Cortex of kidney (tissue), 1 donor: ENCODE data around the gene CAMK1D.
"Not testable (repeated sequence)": the region's sequence is repeated elsewhere in the genome, so short reads cannot be mapped to it uniquely, and the experiment has no call there.

ENCODE experiments used
- DNase-seq: peaks from one replicate; lab custom pipeline; 2025; lab: John Stamatoyannopoulos, UW

The CAMK1D gene

GRCh38 chr10:12430406-12430982, 81.1 kb downstream of the CAMK1D start:
- no peak for DNase-seq

GRCh38 chr10:12431151-12432101, 82.1 kb downstream of the CAMK1D start:
- DNase-seq: no peak

- no peak for DNase-seq
Measured at GRCh38 chr10:12432402-12433189, 83.2 kb downstream of the CAMK1D start.

- DNase-seq: no peak
Measured at GRCh38 chr10:12434277-12434676, 84.9 kb downstream of the CAMK1D start.

- DNase-seq: not testable (repeated sequence)
Measured at GRCh38 chr10:12434677-12435076, 85.3 kb downstream of the CAMK1D start.

- no peak for DNase-seq
Measured at GRCh38 chr10:12435348-12435747, 86.0 kb downstream of the CAMK1D start.

- no peak for DNase-seq
Measured at GRCh38 chr10:12438919-12439692, 89.8 kb downstream of the CAMK1D start.

GRCh38 chr10:12439767-12440166, 90.4 kb downstream of the CAMK1D start:
- DNase-seq: not testable (repeated sequence)

- DNase-seq: no peak
Measured at GRCh38 chr10:12443026-12443425, 93.7 kb downstream of the CAMK1D start.

GRCh38 chr10:12444981-12445700, 95.8 kb downstream of the CAMK1D start:
- DNase-seq: no peak

- no peak for DNase-seq
Measured at GRCh38 chr10:12445701-12446334, 96.5 kb downstream of the CAMK1D start.

GRCh38 chr10:12448340-12448728, 99.0 kb downstream of the CAMK1D start:
- no peak for DNase-seq

GRCh38 chr10:12448729-12449391, 99.5 kb downstream of the CAMK1D start:
- DNase-seq: no peak

GRCh38 chr10:12455318-12455717, 106.0 kb downstream of the CAMK1D start:
- DNase-seq: no peak

- no peak for DNase-seq
Measured at GRCh38 chr10:12455766-12456165, 106.4 kb downstream of the CAMK1D start.

GRCh38 chr10:12459340-12459739, 110.0 kb downstream of the CAMK1D start:
- no peak for DNase-seq

- DNase-seq: no peak
Measured at GRCh38 chr10:12459762-12460161, 110.4 kb downstream of the CAMK1D start.

- DNase-seq: no peak
Measured at GRCh38 chr10:12463459-12463838, 114.1 kb downstream of the CAMK1D start.

- no peak for DNase-seq
Measured at GRCh38 chr10:12465385-12466136, 116.2 kb downstream of the CAMK1D start.
